ENCODE results near the gene SLC35B4.

SLC35B4 gene

DNA sequence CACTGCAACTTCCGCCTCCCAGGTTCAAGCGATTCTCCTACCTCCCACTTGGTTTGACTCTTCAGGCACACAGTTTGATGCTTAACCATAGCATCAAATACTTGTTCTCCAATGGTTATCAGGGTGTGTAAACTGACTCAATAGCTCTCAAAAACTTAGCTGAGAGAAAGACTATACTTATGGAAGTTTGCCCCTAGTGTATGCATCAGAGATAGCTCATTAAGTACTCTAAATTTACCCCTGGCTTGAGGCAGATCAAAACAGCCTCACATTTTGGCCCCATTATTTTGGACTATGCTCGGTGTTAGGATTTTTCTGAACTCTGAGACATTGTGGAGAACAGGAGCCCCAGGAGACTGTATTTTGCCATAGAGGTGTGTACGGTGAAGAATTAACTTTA, 40.8 kb upstream of the SLC35B4 start:
- DNase-seq (ENCODE audit: insufficient read length, low spot score), result no peak
- TF ChIP-seq, protein P1, sequence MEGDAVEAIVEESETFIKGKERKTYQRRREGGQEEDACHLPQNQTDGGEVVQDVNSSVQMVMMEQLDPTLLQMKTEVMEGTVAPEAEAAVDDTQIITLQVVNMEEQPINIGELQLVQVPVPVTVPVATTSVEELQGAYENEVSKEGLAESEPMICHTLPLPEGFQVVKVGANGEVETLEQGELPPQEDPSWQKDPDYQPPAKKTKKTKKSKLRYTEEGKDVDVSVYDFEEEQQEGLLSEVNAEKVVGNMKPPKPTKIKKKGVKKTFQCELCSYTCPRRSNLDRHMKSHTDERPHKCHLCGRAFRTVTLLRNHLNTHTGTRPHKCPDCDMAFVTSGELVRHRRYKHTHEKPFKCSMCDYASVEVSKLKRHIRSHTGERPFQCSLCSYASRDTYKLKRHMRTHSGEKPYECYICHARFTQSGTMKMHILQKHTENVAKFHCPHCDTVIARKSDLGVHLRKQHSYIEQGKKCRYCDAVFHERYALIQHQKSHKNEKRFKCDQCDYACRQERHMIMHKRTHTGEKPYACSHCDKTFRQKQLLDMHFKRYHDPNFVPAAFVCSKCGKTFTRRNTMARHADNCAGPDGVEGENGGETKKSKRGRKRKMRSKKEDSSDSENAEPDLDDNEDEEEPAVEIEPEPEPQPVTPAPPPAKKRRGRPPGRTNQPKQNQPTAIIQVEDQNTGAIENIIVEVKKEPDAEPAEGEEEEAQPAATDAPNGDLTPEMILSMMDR (IDR thresholded peaks at IDR 0.05; ENCODE audit: insufficient read depth, missing control alignments), result no peak
- FAIRE-seq, result no peak

GRCh38 chr7:134356421-134356936, 39.7 kb upstream of the SLC35B4 start:
- DNase-seq (ENCODE audit: insufficient read length, low spot score), result no peak
- no peak for FAIRE-seq
- TF ChIP-seq, protein P1 (IDR thresholded peaks at IDR 0.05; ENCODE audit: insufficient read depth, missing control alignments), result no peak

DNA sequence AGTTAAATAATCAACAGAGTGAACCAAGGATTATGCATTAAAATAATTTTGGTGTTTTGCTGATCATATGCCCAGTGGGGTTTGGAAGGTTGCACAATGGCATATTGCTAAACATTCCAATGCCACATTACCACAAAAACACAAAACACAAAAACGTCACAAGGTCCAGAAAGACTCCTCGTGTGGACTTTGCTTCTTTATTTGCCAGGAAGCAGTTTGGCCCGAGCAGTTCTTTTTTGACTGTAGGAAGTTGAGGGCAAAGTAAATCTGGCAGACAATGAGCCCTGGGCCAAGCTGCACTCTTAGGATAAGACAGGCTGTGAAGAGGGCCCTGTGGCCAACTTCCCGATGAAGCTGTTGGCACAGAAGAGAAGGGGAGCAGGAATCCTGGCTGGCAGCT, 39.2 kb upstream of the SLC35B4 start:
- TF ChIP-seq, protein P1 (IDR thresholded peaks at IDR 0.05; ENCODE audit: insufficient read depth, missing control alignments), result no peak
- no peak for FAIRE-seq
- no peak for DNase-seq (ENCODE audit: insufficient read length, low spot score)

- DNase-seq (ENCODE audit: insufficient read length, low spot score) (no peak), FAIRE-seq (no peak)
- TF ChIP-seq, protein P1 (IDR thresholded peaks at IDR 0.05; ENCODE audit: insufficient read depth, missing control alignments), result no peak
Observed at GRCh38 chr7:134355004-134355525, 38.3 kb upstream of the SLC35B4 start.

DNA sequence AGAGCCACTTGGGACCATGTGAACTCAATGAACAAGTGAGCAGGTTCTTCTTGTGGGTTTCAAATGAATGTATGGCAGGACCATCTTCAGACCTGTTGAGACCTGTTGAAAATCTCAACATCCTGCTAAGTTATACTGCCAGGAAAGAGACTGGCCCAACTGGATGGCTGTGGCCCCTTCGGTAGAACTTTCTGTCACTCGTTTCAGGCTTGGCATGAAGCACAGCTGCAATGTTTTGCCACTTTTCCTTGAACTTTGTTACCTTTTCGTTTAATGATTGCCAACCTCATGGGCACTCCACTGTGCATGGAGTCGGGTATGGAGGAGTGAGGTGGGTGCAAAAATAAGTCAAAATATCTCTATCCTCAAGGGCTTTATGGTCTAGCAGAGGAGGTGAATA, 36.7 kb upstream of the SLC35B4 start:
- TF ChIP-seq, protein P1 (IDR thresholded peaks at IDR 0.05; ENCODE audit: insufficient read depth, missing control alignments), result no peak
- DNase-seq (ENCODE audit: insufficient read length, low spot score) (no peak), FAIRE-seq (no peak)

- FAIRE-seq (no peak), DNase-seq (ENCODE audit: insufficient read length, low spot score) (no peak)
- TF ChIP-seq, protein P1 (IDR thresholded peaks at IDR 0.05; ENCODE audit: insufficient read depth, missing control alignments), result no peak
Observed at GRCh38 chr7:134351424-134351823, 34.7 kb upstream of the SLC35B4 start.

DNA sequence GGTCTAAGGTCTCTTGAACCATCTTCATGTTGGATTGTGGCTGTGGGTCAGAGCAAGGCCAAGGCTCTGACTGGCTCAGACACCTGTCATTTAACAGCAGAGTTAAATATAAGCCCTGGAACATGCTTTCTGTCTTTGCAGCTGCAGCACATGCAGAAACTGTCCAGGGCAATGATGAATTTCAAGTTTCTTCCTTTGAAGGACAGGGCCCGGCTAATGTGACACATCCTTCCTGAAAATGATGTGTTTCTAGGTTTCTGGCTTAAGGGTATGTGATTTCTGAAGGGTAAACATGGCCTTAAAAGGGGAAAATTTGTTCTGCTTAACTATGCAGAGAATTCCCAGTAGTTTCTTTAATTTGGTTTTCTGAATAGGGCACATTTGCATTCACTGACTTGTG, 34.0 kb upstream of the SLC35B4 start:
- TF ChIP-seq, protein P1 (IDR thresholded peaks at IDR 0.05; ENCODE audit: insufficient read depth, missing control alignments), result no peak
- DNase-seq (ENCODE audit: insufficient read length, low spot score) (no peak), FAIRE-seq (no peak)
